ENCODE data around the gene SH3TC2.

SH3TC2 gene

GRCh38 chr5:149004559-149004958, 58.3 kb downstream of the SH3TC2 start:
- TF ChIP-seq CTCF (IDR thresholded peaks at IDR 0.05; ENCODE audit: extremely low read depth, insufficient read depth, missing control alignments), result no peak
- in situ Hi-C loops (cut with MboI; ENCODE audit: low pct_unique_long_range_greater_than_20kb, low sequenced_read_pairs, unreplicated experiment), result no loop called here
- DNase-seq (ENCODE audit: low spot score), result no peak

GRCh38 chr5:149002761-149003689, 59.8 kb downstream of the SH3TC2 start:
- DNase-seq (ENCODE audit: low spot score), result no peak
- in situ Hi-C loops (cut with MboI; ENCODE audit: low pct_unique_long_range_greater_than_20kb, low sequenced_read_pairs, unreplicated experiment), result no loop called here
- no peak for TF ChIP-seq CTCF (IDR thresholded peaks at IDR 0.05; ENCODE audit: extremely low read depth, insufficient read depth, missing control alignments)

GRCh38 chr5:149002053-149002452, 60.8 kb downstream of the SH3TC2 start:
- in situ Hi-C loops (cut with MboI; ENCODE audit: low pct_unique_long_range_greater_than_20kb, low sequenced_read_pairs, unreplicated experiment), result no loop called here
- no peak for DNase-seq (ENCODE audit: low spot score)
- no peak for TF ChIP-seq CTCF (IDR thresholded peaks at IDR 0.05; ENCODE audit: extremely low read depth, insufficient read depth, missing control alignments)

- no peak for TF ChIP-seq CTCF (IDR thresholded peaks at IDR 0.05; ENCODE audit: extremely low read depth, insufficient read depth, missing control alignments)
- no peak for DNase-seq (ENCODE audit: low spot score)
These were observed 61.7 kb downstream of the SH3TC2 start for GRCh38 chr5:149001162-149001561.

GRCh38 chr5:148999741-149000140, 63.1 kb downstream of the SH3TC2 start:
- in situ Hi-C loops (cut with MboI; ENCODE audit: low pct_unique_long_range_greater_than_20kb, low sequenced_read_pairs, unreplicated experiment), result no loop called here
- no peak for DNase-seq (ENCODE audit: low spot score)

More at GRCh38 chr5:149001162-149001561, 61.7 kb downstream of the SH3TC2 start:
- in situ Hi-C loops (cut with MboI; ENCODE audit: low pct_unique_long_range_greater_than_20kb, low sequenced_read_pairs, unreplicated experiment), result no loop called here

GRCh38 chr5:148998174-148998797, 64.6 kb downstream of the SH3TC2 start:
- in situ Hi-C loops (cut with MboI; ENCODE audit: low pct_unique_long_range_greater_than_20kb, low sequenced_read_pairs, unreplicated experiment), result no loop called here
- peak; percentile 34 for DNase-seq (ENCODE audit: low spot score)
- peak; percentile 53 for TF ChIP-seq CTCF (IDR thresholded peaks at IDR 0.05; ENCODE audit: extremely low read depth, insufficient read depth, missing control alignments)

More at GRCh38 chr5:148999741-149000140, 63.1 kb downstream of the SH3TC2 start:
- no peak for TF ChIP-seq CTCF (IDR thresholded peaks at IDR 0.05; ENCODE audit: extremely low read depth, insufficient read depth, missing control alignments)
